ENCODE measurements around the gene TEX14. TPM values are rescaled to one million over a fixed set of nuclear protein-coding genes. Genes with fewer than 3 reads are reported as not detected.

TEX14 gene
- total and polyA plus RNA-seq, 2 donors (not counting 3 experiments of a cell fraction or from before 2014, with no cell fraction given) = 0.10 TPM; not detected in 1

GRCh38 chr17:58587713-58588117, 104.1 kb downstream of the TEX14 start:
- peak; percentile 91 for FAIRE-seq
- Histone ChIP-seq H3K9me3 (replicated peaks; ENCODE audit: control insufficient read depth, insufficient read depth, low read length) (no peaks in the 10 kb centered on the region), H3K36me3 (ENCODE audit: control insufficient read depth in 2 of 2, extremely low read depth in 1 of 2, insufficient read depth in 2 of 2, low read length in 2 of 2) (no peaks in the 10 kb centered on the region), H3K4me1 (ENCODE audit: control insufficient read depth, extremely low read depth, insufficient read depth, low read length) (no peaks in the 10 kb centered on the region), H3K4me3 (replicated peaks in 1 of 3; ENCODE audit: insufficient read depth in 1 of 3, low read depth in 1 of 3, low read length in 3 of 3) (no peak overlapping the region), H3K27ac (ENCODE audit: insufficient read depth, low read depth, low read length) (no peak overlapping the region), H3K27me3 (ENCODE audit: control insufficient read depth in 2 of 2, insufficient read depth in 2 of 2, low read length in 2 of 2) (peaks cover 3 to 7% of the 10 kb centered on the region in 2 experiments), H4K20me1 (replicated peaks; ENCODE audit: control insufficient read depth, extremely low read depth, insufficient read depth, low read length) (no peaks in the 10 kb centered on the region), H3K9me1 (replicated peaks; ENCODE audit: control insufficient read depth, extremely low read depth, insufficient read depth, low read length) (no peaks in the 10 kb centered on the region), H3K79me2 (ENCODE audit: control insufficient read depth, insufficient read depth, low read length) (no peaks in the 10 kb centered on the region), H3K9ac (replicated peaks; ENCODE audit: extremely low read depth, insufficient read depth, low read length) (no peak overlapping the region), H2AFZ (ENCODE audit: low read depth, low read length) (no peak overlapping the region), H3K4me2 (ENCODE audit: insufficient read depth, low read length) (no peak overlapping the region)
- DNase-seq (ENCODE audit: low read depth, low spot score) = peak; percentile 68
- BruUV-seq (replicated peaks) = no TSS peak
- POLR2A ChIA-PET = interaction anchor here (0.6 to 1.1 kb wide), 3 partner anchors 44 to 1949 kb away, joined by 4 to 13 read pairs (median 7); no protein-coding TSS in a partner anchor
- dilution Hi-C loops (cut with MboI; ENCODE audit: extremely low pct_ligation_motif_present, low sequenced_read_pairs) = no loop called here
- CTCF ChIA-PET = interaction anchor here (0.6 to 6.4 kb wide), 26 partner anchors 9 to 423 kb away, joined by 3 to 100 read pairs (median 5); partner anchors contain the start of genes RAD51C and TEX14
- intact Hi-C loops (cut with micrococcal nuclease) = loop anchor here (1.0 to 2.0 kb wide), 5 partner anchors 44 to 418 kb away; no protein-coding TSS in a partner anchor
- TF ChIP-seq CTCF (IDR thresholded peaks at IDR 0.05; ENCODE audit: extremely low read depth in 1 of 2, insufficient read depth in 1 of 2, low read depth in 1 of 2, low read length in 2 of 2) = peak; percentile 92 to 95
- no peak for TF ChIP-seq POLR2A (IDR thresholded peaks at IDR 0.05; ENCODE audit: low read depth, low read length)

GRCh38 chr17:58586009-58586644, 105.7 kb downstream of the TEX14 start:
- Histone ChIP-seq H3K9ac (replicated peaks; ENCODE audit: extremely low read depth, insufficient read depth, low read length) (no peak overlapping the region), H2AFZ (ENCODE audit: low read depth, low read length) (no peak overlapping the region), H3K36me3 (ENCODE audit: control insufficient read depth in 2 of 2, extremely low read depth in 1 of 2, insufficient read depth in 2 of 2, low read length in 2 of 2) (no peaks in the 10 kb centered on the region), H3K79me2 (ENCODE audit: control insufficient read depth, insufficient read depth, low read length) (no peaks in the 10 kb centered on the region), H4K20me1 (replicated peaks; ENCODE audit: control insufficient read depth, extremely low read depth, insufficient read depth, low read length) (no peaks in the 10 kb centered on the region), H3K4me1 (ENCODE audit: control insufficient read depth, extremely low read depth, insufficient read depth, low read length) (no peaks in the 10 kb centered on the region), H3K9me3 (replicated peaks; ENCODE audit: control insufficient read depth, insufficient read depth, low read length) (no peaks in the 10 kb centered on the region), H3K4me3 (replicated peaks in 1 of 3; ENCODE audit: insufficient read depth in 1 of 3, low read depth in 1 of 3, low read length in 3 of 3) (no peak overlapping the region), H3K27ac (ENCODE audit: insufficient read depth, low read depth, low read length) (no peak overlapping the region), H3K27me3 (ENCODE audit: control insufficient read depth in 2 of 2, insufficient read depth in 2 of 2, low read length in 2 of 2) (peaks cover 3 to 7% of the 10 kb centered on the region in 2 experiments), H3K9me1 (replicated peaks; ENCODE audit: control insufficient read depth, extremely low read depth, insufficient read depth, low read length) (no peaks in the 10 kb centered on the region), H3K4me2 (ENCODE audit: insufficient read depth, low read length) (no peak overlapping the region)
- POLR2A ChIA-PET = interaction anchor here (2.2 kb wide), 1 partner anchor 45 kb away, joined by 9 read pairs; no protein-coding TSS in a partner anchor
- CTCF ChIA-PET = interaction anchor here (1.2 to 6.4 kb wide), 11 partner anchors 9 to 418 kb away, joined by 3 to 100 read pairs (median 7); no protein-coding TSS in a partner anchor
- TF ChIP-seq CTCF (IDR thresholded peaks at IDR 0.05; ENCODE audit: extremely low read depth in 1 of 2, insufficient read depth in 1 of 2, low read depth in 1 of 2, low read length in 2 of 2) = no peak
- TF ChIP-seq POLR2AphosphoS5 (IDR thresholded peaks at IDR 0.05; ENCODE audit: insufficient read depth, low read depth, low read length) = no peak
- TF ChIP-seq FOS (IDR thresholded peaks at IDR 0.05; ENCODE audit: borderline replicate concordance, insufficient read depth, low read length) = no peak
- TF ChIP-seq EZH2 (IDR thresholded peaks at IDR 0.05; ENCODE audit: borderline replicate concordance, low read depth, low read length, severe bottlenecking) = no peak
- no peak for TF ChIP-seq MYC (IDR thresholded peaks at IDR 0.05; ENCODE audit: low read depth, low read length)
- TF ChIP-seq POLR2A (IDR thresholded peaks at IDR 0.05; ENCODE audit: low read depth, low read length) = no peak
- no peak for TF ChIP-seq MAX (IDR thresholded peaks at IDR 0.05; ENCODE audit: insufficient read depth, insufficient read length)
- no peak for TF ChIP-seq JUN (IDR thresholded peaks at IDR 0.05; ENCODE audit: borderline replicate concordance, insufficient read depth, insufficient read length, low read depth)
- no peak for TF ChIP-seq GATA2 (IDR thresholded peaks at IDR 0.05; ENCODE audit: insufficient read depth, insufficient read length, low read depth, low read length)
- dilution Hi-C loops (cut with MboI; ENCODE audit: extremely low pct_ligation_motif_present, low sequenced_read_pairs) (no loop called here), intact Hi-C loops (cut with micrococcal nuclease) (loop anchor here (2.0 kb wide), 2 partner anchors 67 to 125 kb away; no protein-coding TSS in a partner anchor)
- FAIRE-seq (no peak), DNase-seq (ENCODE audit: low read depth, low spot score) (no peak)
- no TSS peak for BruUV-seq (replicated peaks)

All from endothelial cell of umbilical vein (primary cell).